ENCODE measurements around the gene CNTNAP4.

DNA sequence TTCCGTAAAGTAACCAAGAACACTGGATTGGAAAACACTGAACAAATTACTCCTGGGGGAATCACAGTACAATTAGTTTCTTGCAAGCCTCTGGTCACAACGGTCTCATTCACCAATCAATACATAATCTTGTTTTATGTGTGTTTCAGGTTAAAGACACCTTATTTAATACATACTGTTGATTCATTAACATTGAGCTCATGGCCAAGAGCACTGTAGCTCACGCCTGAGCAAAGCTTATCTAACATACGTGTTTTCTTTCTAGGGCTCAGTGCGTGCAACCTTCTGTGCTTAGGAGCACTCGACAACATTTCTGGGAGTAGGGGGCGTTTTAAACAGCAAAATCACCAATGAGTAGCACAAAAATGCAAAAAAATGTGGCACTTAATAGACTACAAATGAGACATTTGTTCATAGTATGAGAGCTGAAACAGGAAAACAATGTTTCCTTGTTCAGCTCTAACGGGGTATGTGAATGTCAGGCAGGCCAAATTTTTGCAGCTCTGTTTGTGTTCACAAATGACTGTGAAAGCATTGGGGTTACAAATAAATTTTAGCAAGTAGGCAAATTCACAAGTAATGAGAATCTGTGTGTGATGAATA lies 206.2 kb downstream of the CNTNAP4 start:
- no peak for TF ChIP-seq YY1 (IDR thresholded peaks at IDR 0.05; ENCODE audit: extremely low read depth, insufficient replicate concordance, low read depth, low read length)
- no peak for TF ChIP-seq POLR2AphosphoS5 (IDR thresholded peaks at IDR 0.05; ENCODE audit: low read depth, low read length)
- TF ChIP-seq POLR2A (IDR thresholded peaks at IDR 0.05; ENCODE audit: borderline replicate concordance, extremely low read depth, insufficient read depth, insufficient read length), result no peak
- TF ChIP-seq CTCF (IDR thresholded peaks at IDR 0.05 in 2 of 3, conservative IDR thresholded peaks at IDR 0.05 in 1 of 3; ENCODE audit: borderline replicate concordance in 1 of 3, insufficient read depth in 1 of 3, low read depth in 2 of 3, low read length in 2 of 3), result no peak
- TF ChIP-seq EZH2 (IDR thresholded peaks at IDR 0.05), result no peak

All from HCT116 (cell line).